Left cardiac atrium (tissue), 4 donors: ENCODE measurements around the gene NDUFS3. TPM values are rescaled to one million over a fixed set of nuclear protein-coding genes. Genes with fewer than 3 reads are reported as not detected.

Experiments used
- ATAC-seq, 2 donors: fragments of 200-7000 bp; cut with Tn5 transposase; one replicate each; pipeline ENCODE4 v1.9.1; 2020; ENCODE audit warnings: mild to moderate bottlenecking in 2 of 2, moderate library complexity in 2 of 2
- DNase-seq: peaks from one replicate; pipeline ENCODE4 v3.0.0-alpha.2; 2020
- intact Hi-C, 2 donors: fragments of 100-400 bp; cut with DNase I; formaldehyde crosslinking; loops; one replicate each; pipeline versions ENCODE4 v1.14.1 to v1.15.1; 2022 to 2023
- total RNA-seq, 2 donors: library from RNA; stranded (reverse); fragmentation: NEBNext Ultra II Directional; extraction: Animal tissue kit (Norgen Biotek cat#: 25700); gene quantifications; one replicate each; pipeline ENCODE4 v1.2.1, GENCODE V29; 2021
- donor health status: DM: no; HTN: yes; CAD: no.
- donor health status: DM: no; HTN: yes; CAD: no; lungs with severe emphysema.
- donor health status: DM: yes; HTN: yes; CAD: no.
- donor health status: Dilated cardiomyopathy.

The NDUFS3 gene
- total RNA-seq, 2 donors from 2014 or later, result 150 to 182 TPM

- no peak for ATAC-seq
- DNase-seq, result no peak
- intact Hi-C loops, result no loop called here
These were observed 8.3 kb downstream of the NDUFS3 start for GRCh38 chr11:47587039-47587716.

- DNase-seq (peak; percentile 47), ATAC-seq (peak; percentile 52 to 54)
- intact Hi-C loops, result no loop called here
These were observed 9.0 kb downstream of the NDUFS3 start for GRCh38 chr11:47587723-47588326.

- intact Hi-C loops, result no loop called here
- DNase-seq, result no peak
- ATAC-seq, result no peak
These were observed 10.2 kb downstream of the NDUFS3 start for GRCh38 chr11:47589118-47589517.

GRCh38 chr11:47589584-47589976 is 10.7 kb downstream of the NDUFS3 start:
- ATAC-seq (peak in 1 of 2 donors; percentile 5), DNase-seq (no peak)
- intact Hi-C loops, result no loop called here

- peak in 1 of 2 donors; percentile 16 for ATAC-seq
These were observed 11.3 kb downstream of the NDUFS3 start for GRCh38 chr11:47589977-47590861.

GRCh38 chr11:47591764-47592163 is 12.9 kb downstream of the NDUFS3 start:
- intact Hi-C loops, result no loop called here
- ATAC-seq (no peak), DNase-seq (no peak)

More at GRCh38 chr11:47589977-47590861, 11.3 kb downstream of the NDUFS3 start:
- no peak for DNase-seq
- intact Hi-C loops, result no loop called here

GRCh38 chr11:47592251-47592650 is 13.4 kb downstream of the NDUFS3 start:
- no peak for ATAC-seq
- intact Hi-C loops, result no loop called here
- no peak for DNase-seq

GRCh38 chr11:47592970-47593369 is 14.1 kb downstream of the NDUFS3 start:
- no peak for DNase-seq
- ATAC-seq, result no peak
- intact Hi-C loops, result no loop called here

- ATAC-seq (no peak), DNase-seq (no peak)
- intact Hi-C loops, result no loop called here
These were observed 14.6 kb downstream of the NDUFS3 start for GRCh38 chr11:47593492-47593933.

GRCh38 chr11:47593934-47594855 is 15.3 kb downstream of the NDUFS3 start, which contains the start of gene C1QTNF4:
C1QTNF4 (minus strand) TSS chr11:47594411; CDS start chr11:47590810, 3,601 bp downstream.
- DNase-seq, result no peak
- intact Hi-C loops, result no loop called here
- ATAC-seq, result no peak

GRCh38 chr11:47595029-47595428 is 16.2 kb downstream of the NDUFS3 start:
- intact Hi-C loops, result no loop called here
- DNase-seq, result peak; percentile 34
- ATAC-seq, result peak; percentile 80 to 86

GRCh38 chr11:47595967-47596366 is 17.1 kb downstream of the NDUFS3 start:
- no peak for DNase-seq
- no peak for ATAC-seq
- intact Hi-C loops, result no loop called here

- DNase-seq (no peak), ATAC-seq (no peak)
- intact Hi-C loops, result no loop called here
These were observed 21.0 kb downstream of the NDUFS3 start for GRCh38 chr11:47599902-47600301.

GRCh38 chr11:47603295-47603694 is 24.4 kb downstream of the NDUFS3 start:
- DNase-seq, result no peak
- intact Hi-C loops, result no loop called here
- ATAC-seq, result no peak

GRCh38 chr11:47605921-47606320 is 27.0 kb downstream of the NDUFS3 start:
- DNase-seq (no peak), ATAC-seq (peak in 1 of 2 donors; percentile 25)
- intact Hi-C loops, result no loop called here

GRCh38 chr11:47606731-47607130 is 27.9 kb downstream of the NDUFS3 start:
- intact Hi-C loops, result no loop called here
- peak; percentile 71 to 75 for ATAC-seq
- DNase-seq, result no peak

- ATAC-seq, result peak; percentile 75 to 89
- no peak for DNase-seq
- intact Hi-C loops, result no loop called here
These were observed 28.5 kb downstream of the NDUFS3 start for GRCh38 chr11:47607380-47607779.

- DNase-seq (no peak), ATAC-seq (no peak)
- intact Hi-C loops, result loop anchor here in 1 of 2 donors (10.0 kb wide), 1 partner anchor 235 kb away; the partner anchor contains the start of gene SPI1
These were observed 30.8 kb downstream of the NDUFS3 start for GRCh38 chr11:47609675-47610074.
